ENCODE data around the gene ARL5C. TPM values are rescaled to one million over a fixed set of nuclear protein-coding genes. Genes with fewer than 3 reads are reported as not detected.

ARL5C gene
- polyA plus RNA-seq, 1 donor from 2014 or later: not detected

GRCh38 chr17:39115135-39115534 lies 50.8 kb downstream of the ARL5C start:
- H3K4me2 ChIP-seq (ENCODE audit: low read length): no peak overlapping the region
- no peaks in the 10 kb centered on the region for H4K20me1 ChIP-seq (ENCODE audit: insufficient read depth)
- no peak overlapping the region for H3K9ac ChIP-seq (ENCODE audit: low read length)
- H3K36me3 ChIP-seq (ENCODE audit: insufficient read depth, low read length): no peaks in the 10 kb centered on the region
- no peaks in the 10 kb centered on the region for H3K9me2 ChIP-seq (ENCODE audit: insufficient read depth, low read length)
- TF ChIP-seq EZH2 (IDR thresholded peaks at IDR 0.05; ENCODE audit: borderline replicate concordance, insufficient read depth, low read length, poor library complexity, severe bottlenecking) (no peak), POLR2AphosphoS5 (IDR thresholded peaks at IDR 0.05) (no peak)
- no peaks in the 10 kb centered on the region for H3K79me2 ChIP-seq (replicated peaks; ENCODE audit: insufficient read depth, low read length)
- no peaks in the 10 kb centered on the region for H3F3A ChIP-seq (ENCODE audit: insufficient read depth, low read length, poor library complexity, severe bottlenecking)
- no peaks in the 10 kb centered on the region for H3K9me3 ChIP-seq (ENCODE audit: low read length)
- H3K4me3 ChIP-seq (ENCODE audit: low read length): no peak overlapping the region
- no peak overlapping the region for H3K27ac ChIP-seq (ENCODE audit: low read length)
- no peak overlapping the region for H2AFZ ChIP-seq (ENCODE audit: low read depth, low read length)
- H3K27me3 ChIP-seq (ENCODE audit: insufficient read depth, low read depth, low read length): no peaks in the 10 kb centered on the region

- Histone ChIP-seq H3K9me2 (ENCODE audit: insufficient read depth, low read length) (no peaks in the 10 kb centered on the region), H4K20me1 (ENCODE audit: insufficient read depth) (no peaks in the 10 kb centered on the region), H3K36me3 (ENCODE audit: insufficient read depth, low read length) (no peaks in the 10 kb centered on the region), H2AFZ (ENCODE audit: low read depth, low read length) (no peak overlapping the region), H3K27ac (ENCODE audit: low read length) (no peak overlapping the region), H3K4me3 (ENCODE audit: low read length) (no peak overlapping the region), H3K79me2 (replicated peaks; ENCODE audit: insufficient read depth, low read length) (no peaks in the 10 kb centered on the region), H3F3A (ENCODE audit: insufficient read depth, low read length, poor library complexity, severe bottlenecking) (no peaks in the 10 kb centered on the region), H3K4me2 (ENCODE audit: low read length) (no peak overlapping the region), H3K27me3 (ENCODE audit: insufficient read depth, low read depth, low read length) (no peaks in the 10 kb centered on the region), H3K9me3 (ENCODE audit: low read length) (no peaks in the 10 kb centered on the region), H3K9ac (ENCODE audit: low read length) (no peak overlapping the region)
- no peak for TF ChIP-seq EP300 (conservative IDR thresholded peaks at IDR 0.05; ENCODE audit: poor library complexity, severe bottlenecking)
Observed at GRCh38 chr17:39114723-39115122, 51.2 kb downstream of the ARL5C start.

- no peaks in the 10 kb centered on the region for H3K36me3 ChIP-seq (ENCODE audit: insufficient read depth, low read length)
Observed at GRCh38 chr17:39113871-39114270, 52.1 kb downstream of the ARL5C start.

More at GRCh38 chr17:39113871-39114270, 52.1 kb downstream of the ARL5C start:
- H3K27ac ChIP-seq (ENCODE audit: low read length): no peak overlapping the region
- H3K4me2 ChIP-seq (ENCODE audit: low read length): no peak overlapping the region
- H4K20me1 ChIP-seq (ENCODE audit: insufficient read depth): no peaks in the 10 kb centered on the region
- H3K4me3 ChIP-seq (ENCODE audit: low read length): no peak overlapping the region
- H3K9ac ChIP-seq (ENCODE audit: low read length): no peak overlapping the region
- TF ChIP-seq MXI1 (conservative IDR thresholded peaks at IDR 0.05; ENCODE audit: poor library complexity, severe bottlenecking) (no peak), EP300 (conservative IDR thresholded peaks at IDR 0.05; ENCODE audit: poor library complexity, severe bottlenecking) (no peak), SMC3 (conservative IDR thresholded peaks at IDR 0.05; ENCODE audit: poor library complexity) (no peak), TAF1 (IDR thresholded peaks at IDR 0.05; ENCODE audit: low read depth) (no peak), RAD21 (conservative IDR thresholded peaks at IDR 0.05) (no peak), EZH2 (IDR thresholded peaks at IDR 0.05; ENCODE audit: borderline replicate concordance, insufficient read depth, low read length, poor library complexity, severe bottlenecking) (no peak), REST (IDR thresholded peaks at IDR 0.05; ENCODE audit: borderline replicate concordance) (no peak), POLR2AphosphoS5 (IDR thresholded peaks at IDR 0.05) (no peak)
- TF ChIP-seq, protein P1, sequence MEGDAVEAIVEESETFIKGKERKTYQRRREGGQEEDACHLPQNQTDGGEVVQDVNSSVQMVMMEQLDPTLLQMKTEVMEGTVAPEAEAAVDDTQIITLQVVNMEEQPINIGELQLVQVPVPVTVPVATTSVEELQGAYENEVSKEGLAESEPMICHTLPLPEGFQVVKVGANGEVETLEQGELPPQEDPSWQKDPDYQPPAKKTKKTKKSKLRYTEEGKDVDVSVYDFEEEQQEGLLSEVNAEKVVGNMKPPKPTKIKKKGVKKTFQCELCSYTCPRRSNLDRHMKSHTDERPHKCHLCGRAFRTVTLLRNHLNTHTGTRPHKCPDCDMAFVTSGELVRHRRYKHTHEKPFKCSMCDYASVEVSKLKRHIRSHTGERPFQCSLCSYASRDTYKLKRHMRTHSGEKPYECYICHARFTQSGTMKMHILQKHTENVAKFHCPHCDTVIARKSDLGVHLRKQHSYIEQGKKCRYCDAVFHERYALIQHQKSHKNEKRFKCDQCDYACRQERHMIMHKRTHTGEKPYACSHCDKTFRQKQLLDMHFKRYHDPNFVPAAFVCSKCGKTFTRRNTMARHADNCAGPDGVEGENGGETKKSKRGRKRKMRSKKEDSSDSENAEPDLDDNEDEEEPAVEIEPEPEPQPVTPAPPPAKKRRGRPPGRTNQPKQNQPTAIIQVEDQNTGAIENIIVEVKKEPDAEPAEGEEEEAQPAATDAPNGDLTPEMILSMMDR (IDR thresholded peaks at IDR 0.05; ENCODE audit: poor library complexity, severe bottlenecking): no peak
- no peaks in the 10 kb centered on the region for H3K9me2 ChIP-seq (ENCODE audit: insufficient read depth, low read length)
- no peaks in the 10 kb centered on the region for H3K79me2 ChIP-seq (replicated peaks; ENCODE audit: insufficient read depth, low read length)
- no peaks in the 10 kb centered on the region for H3F3A ChIP-seq (ENCODE audit: insufficient read depth, low read length, poor library complexity, severe bottlenecking)
- H3K9me3 ChIP-seq (ENCODE audit: low read length): no peaks in the 10 kb centered on the region
- H3K27me3 ChIP-seq (ENCODE audit: insufficient read depth, low read depth, low read length): no peaks in the 10 kb centered on the region
- no peak overlapping the region for H2AFZ ChIP-seq (ENCODE audit: low read depth, low read length)
